H9 (cell line): ENCODE results near the gene EIF3D. TPM values are rescaled to one million over a fixed set of nuclear protein-coding genes. Genes with fewer than 3 reads are reported as not detected.

ENCODE experiments used
- DNase-seq: peaks from one replicate; pipeline ENCODE4 v3.0.0-alpha.2; 2017
- H2AFZ ChIP-seq: one replicate; pipeline ENCODE4 v1.6.1; 2013; ENCODE audit warnings: mild to moderate bottlenecking, low read length, control low read depth, moderate library complexity
- H2AK5ac ChIP-seq: 2 replicates; pipeline ENCODE4 v1.6.1; 2013; ENCODE audit warnings: low read length, control low read depth, mixed read lengths; ENCODE audit not compliant: insufficient read length
- H2BK120ac ChIP-seq: one replicate; pipeline ENCODE4 v1.6.1; 2013; ENCODE audit warnings: low read depth, mild to moderate bottlenecking, low read length, control low read depth, inconsistent platforms; ENCODE audit not compliant: poor library complexity, severe bottlenecking
- H2BK12ac ChIP-seq: 2 replicates; pipeline ENCODE4 v1.6.1; 2013; ENCODE audit warnings: low read length, control low read depth, mixed read lengths, low read depth; ENCODE audit not compliant: insufficient read length
- H2BK15ac ChIP-seq: 2 replicates; pipeline ENCODE4 v1.6.1; 2013; ENCODE audit warnings: low read depth, low read length, control low read depth
- H2BK20ac ChIP-seq: one replicate; pipeline ENCODE4 v1.6.1; 2013; ENCODE audit warnings: low read depth, mild to moderate bottlenecking, low read length, control low read depth, inconsistent platforms; ENCODE audit not compliant: poor library complexity, severe bottlenecking
- H2BK5ac ChIP-seq: 2 replicates; pipeline ENCODE4 v1.6.1; 2013; ENCODE audit warnings: low read length, control low read depth, mixed read lengths; ENCODE audit not compliant: insufficient read length
- H3K14ac ChIP-seq: 2 replicates; pipeline ENCODE4 v1.6.1; 2013; ENCODE audit warnings: low read length, control low read depth; ENCODE audit not compliant: insufficient read depth
- H3K18ac ChIP-seq: 2 replicates; pipeline ENCODE4 v1.6.1; 2013; ENCODE audit warnings: low read depth, mild to moderate bottlenecking, mixed read lengths, low read length, control low read depth; ENCODE audit not compliant: insufficient read length
- H3K23ac ChIP-seq: 2 replicates; pipeline ENCODE4 v1.6.1; 2013; ENCODE audit warnings: low read length, control low read depth, mixed read lengths, low read depth; ENCODE audit not compliant: insufficient read length
- H3K23me2 ChIP-seq: 2 replicates; pipeline ENCODE4 v1.6.1; 2013; ENCODE audit warnings: low read depth, mild to moderate bottlenecking, mixed read lengths, low read length, control low read depth; ENCODE audit not compliant: insufficient read length, poor library complexity, severe bottlenecking
- H3K27ac ChIP-seq: 2 replicates; pipeline ENCODE4 v1.5.1; 2013; ENCODE audit warnings: low read length, control low read depth, mixed read lengths, low read depth; ENCODE audit not compliant: insufficient read length
- H3K27me3 ChIP-seq: 2 replicates; pipeline ENCODE4 v1.6.1; 2013; ENCODE audit warnings: low read length, control low read depth, inconsistent platforms; ENCODE audit not compliant: insufficient read depth
- H3K4ac ChIP-seq: 2 replicates; pipeline ENCODE4 v1.6.1; 2013; ENCODE audit warnings: low read depth, mild to moderate bottlenecking, control low read depth, inconsistent platforms, low read length, moderate library complexity
- H3K4me1 ChIP-seq: 2 replicates; pipeline ENCODE4 v1.6.1; 2013; ENCODE audit warnings: low read length, control low read depth, inconsistent platforms; ENCODE audit not compliant: insufficient read depth
- H3K4me2 ChIP-seq: 2 replicates; pipeline ENCODE4 v1.6.1; 2013; ENCODE audit warnings: low read length, control low read depth, mixed read lengths; ENCODE audit not compliant: insufficient read length, insufficient read depth
- H3K56ac ChIP-seq: 2 replicates; pipeline ENCODE4 v1.6.1; 2013; ENCODE audit warnings: low read depth, mild to moderate bottlenecking, mixed read lengths, low read length, control low read depth; ENCODE audit not compliant: insufficient read length
- H3K79me1 ChIP-seq: 2 replicates; pipeline ENCODE4 v1.6.1; 2013; ENCODE audit warnings: low read depth, mild to moderate bottlenecking, moderate library complexity, low read length, control low read depth, inconsistent platforms; ENCODE audit not compliant: insufficient read depth, poor library complexity, severe bottlenecking
- H3K79me2 ChIP-seq: 2 replicates; pipeline ENCODE4 v1.6.1; 2013; ENCODE audit warnings: low read length, control low read depth, inconsistent platforms; ENCODE audit not compliant: insufficient read depth
- H3K9ac ChIP-seq: 2 replicates; pipeline ENCODE4 v1.6.1; 2013; ENCODE audit warnings: low read length, control low read depth, mixed read lengths; ENCODE audit not compliant: insufficient read length; ENCODE audit errors: extremely low read depth
- H3K9me3 ChIP-seq: one replicate; pipeline ENCODE4 v1.6.1; 2013; ENCODE audit warnings: low read depth, low read length, inconsistent platforms; ENCODE audit not compliant: control insufficient read depth
- H3T11ph ChIP-seq: one replicate; pipeline ENCODE4 v1.6.1; 2013; ENCODE audit warnings: mild to moderate bottlenecking, low read length, control low read depth, inconsistent platforms
- H4K20me1 ChIP-seq: one replicate; pipeline ENCODE4 v1.6.1; 2013; ENCODE audit not compliant: control insufficient read depth, insufficient read length, insufficient read depth
- H4K5ac ChIP-seq: 2 replicates; pipeline ENCODE4 v1.6.1; 2013; ENCODE audit warnings: low read depth, mild to moderate bottlenecking, mixed read lengths, low read length, control low read depth; ENCODE audit not compliant: insufficient read length
- H4K8ac ChIP-seq: replicated peaks from 2 replicates; pipeline ENCODE4 v1.6.1; 2013; ENCODE audit warnings: low read length, control low read depth, mixed read lengths, low read depth; ENCODE audit not compliant: insufficient read length
- H4K91ac ChIP-seq: 2 replicates; pipeline ENCODE4 v1.6.1; 2013; ENCODE audit warnings: low read depth, mild to moderate bottlenecking, moderate library complexity, mixed read lengths, low read length, control low read depth; ENCODE audit not compliant: insufficient read length
- H3K27ac Mint-ChIP-seq, 3 experiments: 2 replicates in 2 of 3; 3 replicates in 1 of 3; pipeline ENCODE4 v1.8.0; 2020 to 2021; ENCODE audit warnings: mixed read lengths in 3 of 3, mild to moderate bottlenecking in 1 of 3, moderate library complexity in 1 of 3
- H3K27me3 Mint-ChIP-seq: 2 replicates; pipeline ENCODE4 v1.8.0; 2021; ENCODE audit warnings: low read depth, mild to moderate bottlenecking, moderate library complexity, mixed read lengths
- H3K36me3 Mint-ChIP-seq, 3 experiments: 2 replicates in 2 of 3; 3 replicates in 1 of 3; pipeline ENCODE4 v1.8.0; 2020 to 2021; ENCODE audit warnings: low read depth in 3 of 3, mixed read lengths in 3 of 3; ENCODE audit not compliant: insufficient read depth in 1 of 3
- H3K4me1 Mint-ChIP-seq, 2 experiments: 2 replicates each; pipeline ENCODE4 v1.8.0; 2020; ENCODE audit warnings: mixed read lengths in 2 of 2
- H3K4me3 Mint-ChIP-seq, 2 experiments: 2 replicates in 1 of 2; 3 replicates in 1 of 2; pipeline ENCODE4 v1.8.0; 2020 to 2021; ENCODE audit warnings: mild to moderate bottlenecking in 2 of 2, mixed read lengths in 2 of 2, moderate library complexity in 1 of 2
- H3K9me3 Mint-ChIP-seq, 2 experiments: 2 replicates in 1 of 2; 3 replicates in 1 of 2; pipeline ENCODE4 v1.8.0; 2020; ENCODE audit warnings: mild to moderate bottlenecking in 2 of 2, mixed read lengths in 2 of 2, moderate library complexity in 1 of 2
- WGBS: extraction: QIAGEN DNeasy Blood & Tissue Kit; methylation state at CpG from one replicate; pipeline ENCODE4 v1.1.7; 2013; ENCODE audit warnings: missing lambda C conversion rate, low lambda C conversion rate, mixed read lengths; ENCODE audit not compliant: insufficient read length; ENCODE audit errors: extremely low coverage; 5-methylcytosine and 5-hydroxymethylcytosine counted together
- total RNA-seq: library from RNA; stranded (reverse); gene quantifications from 2 replicates; pipeline ENCODE4 v1.2.1, GENCODE V29; 2021
- TF ChIP-seq, protein P1 (sequence below): fragments of 200-600 bp; sonication (generic); conservative IDR thresholded peaks from 3 replicates; pipeline ENCODE4 v1.8.0; 2021; ENCODE audit warnings: antibody characterized with exemption, mild to moderate bottlenecking

EIF3D gene
- total RNA-seq, 1 experiment from 2014 or later, result 198 TPM

DNA sequence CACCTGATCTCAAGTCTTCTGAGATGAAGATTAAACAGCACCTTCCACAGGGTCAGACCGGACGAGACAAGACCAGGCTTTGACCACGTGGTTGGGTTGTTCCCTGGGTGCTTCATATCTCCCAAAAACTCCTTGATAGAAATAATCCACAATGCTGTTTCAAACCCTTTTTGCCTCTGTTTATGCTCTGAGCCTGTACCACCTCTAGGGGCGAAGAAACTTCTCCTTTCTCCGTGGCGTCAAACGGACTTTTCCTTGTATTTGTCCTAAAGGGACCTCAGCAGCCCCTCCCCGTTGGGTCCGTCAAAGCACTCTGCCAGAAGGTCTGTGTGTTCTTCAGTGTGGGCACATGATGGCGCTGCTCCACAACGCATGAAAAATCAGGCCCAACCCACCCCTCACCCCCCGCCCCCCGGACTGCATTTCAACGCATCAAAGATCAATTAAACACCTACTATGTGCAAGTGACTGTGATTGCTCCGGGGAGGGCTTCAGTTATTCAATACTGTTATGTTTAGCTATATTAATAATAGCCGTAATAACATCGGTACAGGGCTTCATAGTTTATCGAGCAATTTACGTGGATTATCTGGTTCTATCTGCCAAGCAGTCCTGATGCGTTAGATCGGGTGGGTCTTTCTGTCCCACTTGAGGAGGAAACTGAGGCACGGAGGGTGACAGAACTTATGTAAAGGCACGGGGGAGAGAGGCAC is 17.3 kb upstream of the EIF3D start:
- TF ChIP-seq, protein P1, sequence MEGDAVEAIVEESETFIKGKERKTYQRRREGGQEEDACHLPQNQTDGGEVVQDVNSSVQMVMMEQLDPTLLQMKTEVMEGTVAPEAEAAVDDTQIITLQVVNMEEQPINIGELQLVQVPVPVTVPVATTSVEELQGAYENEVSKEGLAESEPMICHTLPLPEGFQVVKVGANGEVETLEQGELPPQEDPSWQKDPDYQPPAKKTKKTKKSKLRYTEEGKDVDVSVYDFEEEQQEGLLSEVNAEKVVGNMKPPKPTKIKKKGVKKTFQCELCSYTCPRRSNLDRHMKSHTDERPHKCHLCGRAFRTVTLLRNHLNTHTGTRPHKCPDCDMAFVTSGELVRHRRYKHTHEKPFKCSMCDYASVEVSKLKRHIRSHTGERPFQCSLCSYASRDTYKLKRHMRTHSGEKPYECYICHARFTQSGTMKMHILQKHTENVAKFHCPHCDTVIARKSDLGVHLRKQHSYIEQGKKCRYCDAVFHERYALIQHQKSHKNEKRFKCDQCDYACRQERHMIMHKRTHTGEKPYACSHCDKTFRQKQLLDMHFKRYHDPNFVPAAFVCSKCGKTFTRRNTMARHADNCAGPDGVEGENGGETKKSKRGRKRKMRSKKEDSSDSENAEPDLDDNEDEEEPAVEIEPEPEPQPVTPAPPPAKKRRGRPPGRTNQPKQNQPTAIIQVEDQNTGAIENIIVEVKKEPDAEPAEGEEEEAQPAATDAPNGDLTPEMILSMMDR, result peak; percentile 90
- no CpG with 5 or more reads among the region's 23 CpGs for WGBS
- H4K20me1 ChIP-seq, result no peaks in the 10 kb centered on the region
- H4K8ac ChIP-seq, result no peak overlapping the region
- no peak overlapping the region for H3K14ac ChIP-seq
- no peak overlapping the region for H3T11ph ChIP-seq
- H3K9me3 ChIP-seq, result no peaks in the 10 kb centered on the region
- no peak overlapping the region for H2BK5ac ChIP-seq
- H3K9me3 Mint-ChIP-seq, result no peaks in the 10 kb centered on the region
- H4K5ac ChIP-seq, result no peak overlapping the region
- H3K27ac ChIP-seq, result no peak overlapping the region
- H4K91ac ChIP-seq, result no peak overlapping the region
- H3K4me1 ChIP-seq, result peaks cover 3% of the 10 kb centered on the region
- H3K23me2 ChIP-seq, result no peaks in the 10 kb centered on the region
- no peak overlapping the region for H2BK12ac ChIP-seq
- no peak overlapping the region for H2BK15ac ChIP-seq
- peaks cover 15 to 23% of the 10 kb centered on the region in 2 experiments for H3K4me1 Mint-ChIP-seq
- no peak overlapping the region for H3K56ac ChIP-seq
- no peak overlapping the region for H3K4me2 ChIP-seq
- DNase-seq, result peak; percentile 84
- H3K27me3 Mint-ChIP-seq, result peaks cover 27% of the 10 kb centered on the region
- no peak overlapping the region for H3K9ac ChIP-seq
- no peak overlapping the region for H2BK120ac ChIP-seq
- no peaks in the 10 kb centered on the region for H3K79me1 ChIP-seq
- peaks cover 3% of the 10 kb centered on the region; the same call in 1 of the 2 replicates for H3K27me3 ChIP-seq
- H3K4me3 Mint-ChIP-seq, result peak overlapping the region in 1 of 2 experiments; percentile 39; a peak in 3 of 5 replicates
- H3K27ac Mint-ChIP-seq, result peak overlapping the region in 2 of 3 experiments; percentile 7 to 40; a peak in 1 of 7 replicates
- H3K79me2 ChIP-seq, result no peaks in the 10 kb centered on the region
- H2BK20ac ChIP-seq, result no peak overlapping the region
- H3K36me3 Mint-ChIP-seq, result no peaks in the 10 kb centered on the region
- H3K18ac ChIP-seq, result no peak overlapping the region
- no peak overlapping the region for H2AK5ac ChIP-seq
- no peak overlapping the region for H2AFZ ChIP-seq
- H3K4ac ChIP-seq, result no peak overlapping the region
- H3K23ac ChIP-seq, result no peak overlapping the region
